ENCODE results near the gene PHF2. TPM values are rescaled to one million over a fixed set of nuclear protein-coding genes. Genes with fewer than 3 reads are reported as not detected.

PHF2 gene
- 12.0 and 25.4 TPM in 2 replicates for total RNA-seq

GRCh38 chr9:93576258-93577077, at the start of gene PHF2:
Gene PHF2 (plus strand): TSS chr9:93576584. CDS start chr9:93576774, 190 bp downstream.

Other genes with a start within 250 kb of the PHF2 start
- gene FAM120A, start 124.9 kb upstream of the PHF2 start, total RNA-seq, result 62.8 and 68.5 TPM in 2 replicates
- 31.9 and 32.5 TPM in 2 replicates for gene FAM120AOS, start 123.0 kb upstream of the PHF2 start, total RNA-seq